Measurements from ENCODE around the gene PDIA3. TPM values are rescaled to one million over a fixed set of nuclear protein-coding genes. Genes with fewer than 3 reads are reported as not detected.
"Not testable (repeated sequence)": the region's sequence is repeated elsewhere in the genome, so short reads cannot be mapped to it uniquely, and the experiment has no call there.

The PDIA3 gene
- total RNA-seq (2014; rRNA removed; shearing (Covaris generic)) (79.1 and 82.1 TPM in 2 replicates), total RNA-seq (2022) (243 and 293 TPM in 2 replicates), Bru-seq, nascent RNA (percentile 94 among the genes with signal in this experiment), BruChase-seq, experiment 1, labeled RNA remaining after a 6-hour chase (percentile 97 among the genes with signal in this experiment), BruChase-seq, experiment 2, labeled RNA remaining after a 2-hour chase (percentile 95 among the genes with signal in this experiment)
- long read RNA-seq, transcript PDIA3-201 (13 exons, 3,727 nt) = major isoform, 445 of 486 reads
- long read RNA-seq, partial matches to known transcripts = 14 of 486 reads
- long read RNA-seq, other reads (novel, unspliced or antisense) = 27 of 486 reads

GRCh38 chr15:43746245-43746902, at the start of gene PDIA3:
PDIA3 (plus strand) TSS chr15:43746438; CDS start chr15:43746540, 102 bp downstream.
- peak within 1 kb of the TSS; percentile 82 for H3K4me3 ChIP-seq (ENCODE audit: low read depth, low read length, poor library complexity, severe bottlenecking)
- H2AFZ ChIP-seq (ENCODE audit: low read length); H4K20me1 ChIP-seq (ENCODE audit: insufficient read depth, low read length); H3K9me2 ChIP-seq (ENCODE audit: insufficient read depth, low read length); BruUV-seq (replicated peaks); H3K9me3 ChIP-seq (ENCODE audit: low read length); CTCF ChIA-PET (ENCODE audit: unreplicated experiment); intact Hi-C loops (cut with micrococcal nuclease; ENCODE audit: unreplicated experiment): not testable (repeated sequence)
- H3K27ac ChIP-seq (ENCODE audit: low read depth, low read length, poor library complexity, severe bottlenecking) = peak within 1 kb of the TSS; percentile 88
- peak; percentile 94 for DNase-seq (ENCODE audit: low spot score)
- peak within 1 kb of the TSS; percentile 78 for H3K4me2 ChIP-seq (ENCODE audit: low read length)
- POLR2A ChIA-PET = interaction anchor here (0.5 to 3.8 kb wide), 2 partner anchors 30 to 85 kb away, joined by 4 to 12 read pairs; partner anchors contain the start of gene ELL3
- H3K36me3 ChIP-seq (ENCODE audit: insufficient read depth, low read length) = peaks cover 36% of the 10 kb centered on the region
- peaks cover 64% of the 10 kb centered on the region for H3K4me1 ChIP-seq (ENCODE audit: insufficient read depth, low read length, poor library complexity, severe bottlenecking)
- H3K79me2 ChIP-seq (ENCODE audit: insufficient read depth, low read depth, low read length) = peaks cover 55% of the 10 kb centered on the region

- POLR2A ChIA-PET = no interaction called here
- no peaks in the 10 kb centered on the region for H3K4me1 ChIP-seq (ENCODE audit: insufficient read depth, low read length, poor library complexity, severe bottlenecking)
- no peak overlapping the region for H2AFZ ChIP-seq (ENCODE audit: low read length)
- H3K4me2 ChIP-seq (ENCODE audit: low read length) = no peak overlapping the region
- no TSS peak for BruUV-seq (replicated peaks)
- H3K9me3 ChIP-seq (ENCODE audit: low read length) = no peaks in the 10 kb centered on the region
- intact Hi-C loops (cut with micrococcal nuclease; ENCODE audit: unreplicated experiment) = no loop called here
- DNase-seq (ENCODE audit: low spot score) = no peak
- TF ChIP-seq CTCF (conservative IDR thresholded peaks at IDR 0.05; ENCODE audit: low read length) (no peak), EZH2phosphoT487 (IDR thresholded peaks at IDR 0.05; ENCODE audit: borderline replicate concordance, low read depth, low read length) (no peak)
- H3K36me3 ChIP-seq (ENCODE audit: insufficient read depth, low read length) = no peaks in the 10 kb centered on the region
- no peaks in the 10 kb centered on the region for H3K79me2 ChIP-seq (ENCODE audit: insufficient read depth, low read depth, low read length)
- no peak overlapping the region for H3K4me3 ChIP-seq (ENCODE audit: low read depth, low read length, poor library complexity, severe bottlenecking)
- CTCF ChIA-PET (ENCODE audit: unreplicated experiment) = no interaction called here
- H3K9me2 ChIP-seq (ENCODE audit: insufficient read depth, low read length) = no peaks in the 10 kb centered on the region
- no peak overlapping the region for H3K27ac ChIP-seq (ENCODE audit: low read depth, low read length, poor library complexity, severe bottlenecking)
- H4K20me1 ChIP-seq (ENCODE audit: insufficient read depth, low read length) = no peaks in the 10 kb centered on the region
These were observed 44.1 kb upstream of the PDIA3 start for GRCh38 chr15:43702174-43702573.

GRCh38 chr15:43702701-43703424, 43.4 kb upstream of the PDIA3 start:
- Histone ChIP-seq H3K4me1 (ENCODE audit: insufficient read depth, low read length, poor library complexity, severe bottlenecking) (no peaks in the 10 kb centered on the region), H3K9me2 (ENCODE audit: insufficient read depth, low read length) (no peaks in the 10 kb centered on the region), H2AFZ (ENCODE audit: low read length) (no peak overlapping the region), H3K27ac (ENCODE audit: low read depth, low read length, poor library complexity, severe bottlenecking) (no peak overlapping the region), H3K79me2 (ENCODE audit: insufficient read depth, low read depth, low read length) (no peaks in the 10 kb centered on the region), H3K36me3 (ENCODE audit: insufficient read depth, low read length) (no peaks in the 10 kb centered on the region), H3K9me3 (ENCODE audit: low read length) (no peaks in the 10 kb centered on the region), H3K4me3 (ENCODE audit: low read depth, low read length, poor library complexity, severe bottlenecking) (no peak overlapping the region), H3K4me2 (ENCODE audit: low read length) (no peak overlapping the region), H4K20me1 (ENCODE audit: insufficient read depth, low read length) (no peaks in the 10 kb centered on the region)
- POLR2A ChIA-PET = no interaction called here
- DNase-seq (ENCODE audit: low spot score) = no peak
- TF ChIP-seq CTCF (conservative IDR thresholded peaks at IDR 0.05; ENCODE audit: low read length) = no peak
- no peak for TF ChIP-seq EZH2phosphoT487 (IDR thresholded peaks at IDR 0.05; ENCODE audit: borderline replicate concordance, low read depth, low read length)
- BruUV-seq (replicated peaks) = no TSS peak
- CTCF ChIA-PET (ENCODE audit: unreplicated experiment) = no interaction called here
- intact Hi-C loops (cut with micrococcal nuclease; ENCODE audit: unreplicated experiment) = no loop called here

- H2AFZ ChIP-seq (ENCODE audit: low read length); POLR2A ChIA-PET; H4K20me1 ChIP-seq (ENCODE audit: insufficient read depth, low read length); intact Hi-C loops (cut with micrococcal nuclease; ENCODE audit: unreplicated experiment); H3K36me3 ChIP-seq (ENCODE audit: insufficient read depth, low read length); CTCF ChIA-PET (ENCODE audit: unreplicated experiment); DNase-seq (ENCODE audit: low spot score); H3K9me3 ChIP-seq (ENCODE audit: low read length); H3K4me2 ChIP-seq (ENCODE audit: low read length); BruUV-seq (replicated peaks); H3K4me1 ChIP-seq (ENCODE audit: insufficient read depth, low read length, poor library complexity, severe bottlenecking); H3K27ac ChIP-seq (ENCODE audit: low read depth, low read length, poor library complexity, severe bottlenecking); H3K4me3 ChIP-seq (ENCODE audit: low read depth, low read length, poor library complexity, severe bottlenecking); H3K79me2 ChIP-seq (ENCODE audit: insufficient read depth, low read depth, low read length); H3K9me2 ChIP-seq (ENCODE audit: insufficient read depth, low read length): not testable (repeated sequence)
These were observed 35.7 kb upstream of the PDIA3 start for GRCh38 chr15:43710431-43711131.

Measured in OCI-LY7 (cell line).